HepG2 (cell line): Measurements from ENCODE around the gene WNK2. TPM values are rescaled to one million over a fixed set of nuclear protein-coding genes. Genes with fewer than 3 reads are reported as not detected.
A peak's percentile ranks its signal among the peaks of the same experiment; 100 is the strongest.

Experiments used
- ATAC-seq: fragments of 200-7000 bp; cut with Tn5 transposase; 3 replicates; pipeline ENCODE4 v1.9.1; 2020; ENCODE audit warnings: mild to moderate bottlenecking, moderate library complexity
- BruUV-seq: library from RNA; stranded (reverse); fragments of 400-500 nt; replicated peaks from 2 replicates; lab custom pipeline; 2021; lab: Mats Ljungman, UMichigan
- CTCF ChIA-PET: fragments of 300-600 bp; formaldehyde crosslinking; extraction: SDS; loops from one replicate; lab custom pipeline; 2021; ENCODE audit warnings: low total read pairs, inconsistent platforms, low intra/inter-chr PET ratio; lab: Yijun Ruan, JAX
- POLR2A ChIA-PET: fragments of 350-600 bp; sonication (Branson Sonifier 250); formaldehyde crosslinking; loops from one replicate; lab custom pipeline; 2020; ENCODE audit warnings: antibody characterized with exemption, inconsistent platforms; lab: Yijun Ruan, JAX
- DNase-seq: peaks from one replicate; pipeline ENCODE4 v3.0.0-alpha.2; 2015; ENCODE audit warnings: low spot score
- FAIRE-seq: peaks from 3 replicates; lab custom pipeline; 2011; peaks lifted over from hg19 to GRCh38; lab: Jason Lieb, UNC
- H2AFZ ChIP-seq: one replicate; pipeline ENCODE4 v1.6.1; 2011; ENCODE audit warnings: low read length, inconsistent platforms
- H3K27ac ChIP-seq: fragments of 300-600 bp; 3 replicates; pipeline ENCODE4 v1.8.0; 2011; ENCODE audit warnings: mixed run types, mild to moderate bottlenecking, mixed read lengths, low read length, inconsistent platforms; ENCODE audit not compliant: insufficient read depth; ENCODE audit errors: extremely low read length
- H3K27me3 ChIP-seq, 2 experiments: fragments of 200-600 bp in 1 of 2; 2 replicates in 1 of 2; 3 replicates in 1 of 2; pipeline versions ENCODE4 v1.6.0 to v1.8.0; 2011; ENCODE audit warnings: low read length in 2 of 2, mild to moderate bottlenecking in 2 of 2, moderate library complexity in 2 of 2, inconsistent platforms in 1 of 2; ENCODE audit not compliant: insufficient read depth in 2 of 2, control insufficient read depth in 1 of 2
- H3K36me3 ChIP-seq, 2 experiments: fragments of 200-600 bp in 1 of 2; replicated peaks in 1 of 2; 2 replicates in 1 of 2; 3 replicates in 1 of 2; pipeline versions ENCODE4 v1.5.1 to v1.8.0; 2011; ENCODE audit warnings: low read length in 2 of 2, inconsistent platforms in 1 of 2; ENCODE audit not compliant: insufficient read depth in 2 of 2, control insufficient read depth in 1 of 2
- H3K4me1 ChIP-seq: 2 replicates; pipeline ENCODE4 v1.5.1; 2012; ENCODE audit warnings: low read length, inconsistent platforms; ENCODE audit not compliant: insufficient read depth
- H3K4me2 ChIP-seq: 2 replicates; pipeline ENCODE4 v1.6.0; 2011; ENCODE audit warnings: low read depth, low read length, inconsistent platforms
- H3K4me3 ChIP-seq, 3 experiments: fragments of 200-600 bp in 1 of 3; sonication (generic), shearing (Covaris generic) in 1 of 3; replicated peaks in 1 of 3; 2 replicates each; pipeline ENCODE4 v1.5.1; 2011 to 2016; ENCODE audit warnings: low read length in 3 of 3, inconsistent platforms in 2 of 3, low read depth in 2 of 3, mild to moderate bottlenecking in 2 of 3, control low read depth in 1 of 3, mixed read lengths in 1 of 3; ENCODE audit not compliant: insufficient read depth in 1 of 3
- H3K79me2 ChIP-seq: one replicate; pipeline ENCODE4 v1.6.1; 2011; ENCODE audit warnings: low read length, inconsistent platforms; ENCODE audit not compliant: insufficient read depth
- H3K9ac ChIP-seq: 2 replicates; pipeline ENCODE4 v1.6.0; 2011; ENCODE audit warnings: mild to moderate bottlenecking, low read depth, low read length, inconsistent platforms; ENCODE audit not compliant: insufficient read depth
- H3K9me3 ChIP-seq: 2 replicates; pipeline ENCODE4 v1.5.1; 2012; ENCODE audit warnings: mild to moderate bottlenecking, low read length
- H4K20me1 ChIP-seq: 2 replicates; pipeline ENCODE4 v1.6.0; 2011; ENCODE audit warnings: inconsistent platforms, mild to moderate bottlenecking, low read length, moderate library complexity; ENCODE audit not compliant: insufficient read depth
- ATAD3A ChIP-seq: sonication (generic); formaldehyde crosslinking; IDR thresholded peaks from 2 replicates; pipeline ENCODE4 v1.4.0; 2020; ENCODE audit warnings: missing genetic modification reagents
- BRF2 ChIP-seq: sonication (generic); formaldehyde crosslinking; IDR thresholded peaks from 2 replicates; pipeline ENCODE4 v1.8.1; 2022; ENCODE audit warnings: mild to moderate bottlenecking, missing genetic modification reagents
- CERS6 ChIP-seq: sonication (generic); formaldehyde crosslinking; IDR thresholded peaks from 2 replicates; pipeline ENCODE4 v1.5.0; 2020; ENCODE audit warnings: missing genetic modification reagents
- DNMT3B ChIP-seq: conservative IDR thresholded peaks from 2 replicates; pipeline ENCODE4 v1.6.1; 2016; ENCODE audit warnings: missing biosample characterization, control low read depth
- GABPA ChIP-seq, 2 experiments: IDR thresholded peaks; 2 replicates each; pipeline ENCODE4 v1.6.1; 2011 to 2016; ENCODE audit warnings: low read depth in 2 of 2, low read length in 1 of 2, missing biosample characterization in 1 of 2, missing genetic modification characterization in 1 of 2
- HMGXB3 ChIP-seq: sonication (generic); formaldehyde crosslinking; IDR thresholded peaks from 2 replicates; pipeline ENCODE4 v1.4.0; 2020; ENCODE audit warnings: missing genetic modification reagents, borderline replicate concordance
- MBD4 ChIP-seq: IDR thresholded peaks from 2 replicates; pipeline ENCODE4 v1.6.1; 2012; ENCODE audit warnings: low read length, inconsistent platforms, borderline replicate concordance
- NR0B2 ChIP-seq: sonication (generic); formaldehyde crosslinking; IDR thresholded peaks from 2 replicates; pipeline ENCODE4 v1.4.0; 2020; ENCODE audit warnings: mild to moderate bottlenecking, missing genetic modification reagents
- ONECUT2 ChIP-seq: sonication (generic); formaldehyde crosslinking; IDR thresholded peaks from 2 replicates; pipeline ENCODE4 v1.4.0; 2020; ENCODE audit warnings: missing genetic modification reagents
- SRSF1 ChIP-seq: fragments of 200-400 bp; formaldehyde crosslinking; optimal IDR thresholded peaks from 2 replicates; pipeline ENCODE3; 2017; ENCODE audit warnings: mild to moderate bottlenecking, low read depth, low read length, moderate library complexity
- TCF7L2 ChIP-seq: IDR thresholded peaks from 2 replicates; pipeline ENCODE4 v1.6.1; 2011; ENCODE audit warnings: mild to moderate bottlenecking, low read depth, low read length, moderate library complexity
- TERF1 ChIP-seq: sonication (generic); formaldehyde crosslinking; IDR thresholded peaks from 2 replicates; pipeline ENCODE4 v1.8.0; 2022; ENCODE audit warnings: mild to moderate bottlenecking, missing genetic modification reagents, moderate library complexity
- ZNF296 ChIP-seq: sonication (generic); formaldehyde crosslinking; conservative IDR thresholded peaks from 2 replicates; pipeline ENCODE4 v1.5.0; 2020; ENCODE audit warnings: mild to moderate bottlenecking, missing genetic modification reagents
- ZNF720 ChIP-seq: sonication (generic); formaldehyde crosslinking; IDR thresholded peaks from 2 replicates; pipeline ENCODE4 v1.4.0; 2020; ENCODE audit warnings: missing genetic modification reagents
- WGBS: methylation state at CpG from one replicate; pipeline ENCODE4 v1.1.6; 2017; ENCODE audit warnings: low lambda C conversion rate; 5-methylcytosine and 5-hydroxymethylcytosine counted together
- in situ Hi-C: cut with HindIII; loops from 2 replicates; pipeline ENCODE4 v1.10.0; 2017; ENCODE audit warnings: low pct_unique_long_range_greater_than_20kb; ENCODE audit not compliant: extremely low pct_ligation_motif_present
- intact Hi-C: fragments of 100-400 bp; cut with micrococcal nuclease; formaldehyde crosslinking; loops from one replicate; pipeline ENCODE4 v1.10.0; 2022; ENCODE audit not compliant: unreplicated experiment
- polyA plus RNA-seq, 8 experiments: library from polyadenylated mRNA; depleted of rRNA in 3 of 8; stranded (reverse) in 7 of 8; unstranded in 1 of 8; fragments of >200 nt; fragmentation: Illumina TruSeq in 4 of 8; extraction: Trizol in 4 of 8; gene quantifications; 2 replicates each; pipeline versions ENCODE4 v1.2.1 to v1.2.3, GENCODE V29; 2011 to 2016; ENCODE audit warnings: low read depth in 4 of 8, missing spikeins in 1 of 8, mixed read lengths in 1 of 8; ENCODE audit not compliant: insufficient read depth in 1 of 8
- total RNA-seq, 5 experiments: library from RNA; depleted of rRNA; stranded (reverse); fragments of >200 nt; fragmentation: Illumina TruSeq; extraction: Trizol; gene quantifications; 2 replicates each; pipeline ENCODE4 v1.2.3, GENCODE V29; 2016; ENCODE audit warnings: low read depth in 1 of 5

WNK2 gene
- total and polyA plus RNA-seq, 2 of the 13 experiments (the other 11 are each of a cell fraction or from before 2014, with no cell fraction given): 10.5 to 12.0 TPM

GRCh38 chr9:93181672-93182435, 2.1 kb upstream of the WNK2 start:
- ChIA-PET POLR2A (interaction anchor here (1.2 to 1.7 kb wide), 3 partner anchors 27 to 117 kb away, joined by 3 to 5 read pairs (median 3); no protein-coding TSS in a partner anchor), CTCF (no interaction called here)
- Histone ChIP-seq H3K9me3 (no peaks in the 10 kb centered on the region), H3K27me3 (peaks cover 3 to 30% of the 10 kb centered on the region in 2 experiments; a peak in 4 of 5 replicates), H2AFZ (peak overlapping the region; percentile 62), H3K79me2 (peaks cover 16% of the 10 kb centered on the region), H3K4me1 (peaks cover 78% of the 10 kb centered on the region), H3K9ac (0 out of 2 replicates have a peak overlapping the region, but pooled peaks have one; percentile 31), H3K27ac (no peak overlapping the region), H3K36me3 (no peaks in the 10 kb centered on the region), H3K4me3 (peak overlapping the region in 1 of 3 experiments; percentile 25; a peak in 2 of 6 replicates), H4K20me1 (no peaks in the 10 kb centered on the region), H3K4me2 (peak overlapping the region; percentile 80)
- WGBS: 15% methylated on average over 3 of the region's 5 CpGs
- ATAC-seq (no peak), FAIRE-seq (no peak), DNase-seq (no peak)
- BruUV-seq: no TSS peak
- intact Hi-C loops (no loop called here), in situ Hi-C loops (no loop called here)
- TF ChIP-seq BRF2 (CRISPR knock-in tag): no peak
- TF ChIP-seq ONECUT2 (CRISPR knock-in tag): no peak
- TF ChIP-seq GABPA (IDR thresholded peaks at IDR 0.05; ENCODE audit: low read depth, low read length): no peak
- TF ChIP-seq GABPA (CRISPR knock-in tag; IDR thresholded peaks at IDR 0.05; ENCODE audit: low read depth): no peak
- no peak for TF ChIP-seq HMGXB3 (CRISPR knock-in tag)
- no peak for TF ChIP-seq MBD4
- no peak for TF ChIP-seq DNMT3B (CRISPR knock-in tag)
- TF ChIP-seq ZNF720 (CRISPR knock-in tag): no peak
- TF ChIP-seq SRSF1: no peak
- no peak for TF ChIP-seq ATAD3A (CRISPR knock-in tag)
- no peak for TF ChIP-seq NR0B2 (CRISPR knock-in tag)
- TF ChIP-seq TCF7L2: no peak
- no peak for TF ChIP-seq CERS6
- no peak for TF ChIP-seq ZNF296
- TF ChIP-seq TERF1 (CRISPR knock-in tag): no peak
